ENCODE measurements around the gene OR10H1. TPM values are rescaled to one million over a fixed set of nuclear protein-coding genes. Genes with fewer than 3 reads are reported as not detected.
"Not testable (repeated sequence)": the region's sequence is repeated elsewhere in the genome, so short reads cannot be mapped to it uniquely, and the experiment has no call there.

OR10H1 gene
- polyA plus RNA-seq, 1 donor from 2014 or later, result not detected

- Mint-ChIP-seq H3K9me3 (no peaks in the 10 kb centered on the region), H3K36me3 (no peaks in the 10 kb centered on the region), H3K4me1 (peaks cover 12 to 13% (median 12%) of the 10 kb centered on the region in 3 donors)
Measured at GRCh38 chr19:15836330-15837220, 21.1 kb upstream of the OR10H1 start.

GRCh38 chr19:15835565-15836329 lies 20.3 kb upstream of the OR10H1 start:
- Mint-ChIP-seq H3K4me3 (peak overlapping the region in 3 of 4 donors; percentile 87 to 99 (median 98)), H3K27ac (peak overlapping the region; percentile 95 to 98 (median 97)), H3K4me1 (peaks cover 12 to 13% (median 12%) of the 10 kb centered on the region in 3 donors)
- not testable (repeated sequence) for H3K36me3 Mint-ChIP-seq, H3K9me3 Mint-ChIP-seq, H3K27me3 Mint-ChIP-seq

More at GRCh38 chr19:15836330-15837220, 21.1 kb upstream of the OR10H1 start:
- Mint-ChIP-seq H3K4me3 (peak overlapping the region in 3 of 4 donors; percentile 87 to 99 (median 98)), H3K27me3 (peaks cover 3% of the 10 kb centered on the region), H3K27ac (peak overlapping the region; percentile 95 to 98 (median 97))

- H3K27ac Mint-ChIP-seq, H3K36me3 Mint-ChIP-seq, H3K4me3 Mint-ChIP-seq, H3K27me3 Mint-ChIP-seq, H3K9me3 Mint-ChIP-seq: not testable (repeated sequence)
- peaks cover 12 to 13% (median 12%) of the 10 kb centered on the region in 3 donors for H3K4me1 Mint-ChIP-seq
Measured at GRCh38 chr19:15834232-15834631, 18.8 kb upstream of the OR10H1 start.

GRCh38 chr19:15831626-15832025 lies 16.2 kb upstream of the OR10H1 start:
- H3K27me3 Mint-ChIP-seq, result peaks cover 7% of the 10 kb centered on the region
- H3K9me3 Mint-ChIP-seq, result no peaks in the 10 kb centered on the region
- peaks cover 2% of the 10 kb centered on the region for H3K36me3 Mint-ChIP-seq
- peaks cover 5 to 7% (median 6%) of the 10 kb centered on the region in 3 donors for H3K4me1 Mint-ChIP-seq
- no peak overlapping the region for H3K4me3 Mint-ChIP-seq
- H3K27ac Mint-ChIP-seq, result no peak overlapping the region

- Mint-ChIP-seq H3K27me3 (peaks cover 7% of the 10 kb centered on the region), H3K4me1 (peaks cover 0 to 3% (median 0%) of the 10 kb centered on the region in 3 donors), H3K4me3 (no peak overlapping the region), H3K27ac (no peak overlapping the region), H3K36me3 (peaks cover 2% of the 10 kb centered on the region), H3K9me3 (no peaks in the 10 kb centered on the region)
Measured at GRCh38 chr19:15829786-15830185, 14.3 kb upstream of the OR10H1 start.

GRCh38 chr19:15829306-15829698 lies 13.8 kb upstream of the OR10H1 start:
- H3K9me3 Mint-ChIP-seq, result no peaks in the 10 kb centered on the region

GRCh38 chr19:15828611-15829305 lies 13.3 kb upstream of the OR10H1 start:
- not testable (repeated sequence) for H3K9me3 Mint-ChIP-seq, H3K27ac Mint-ChIP-seq, H3K4me1 Mint-ChIP-seq, H3K4me3 Mint-ChIP-seq, H3K36me3 Mint-ChIP-seq, H3K27me3 Mint-ChIP-seq

More at GRCh38 chr19:15829306-15829698, 13.8 kb upstream of the OR10H1 start:
- no peak overlapping the region for H3K4me3 Mint-ChIP-seq
- H3K36me3 Mint-ChIP-seq, result peaks cover 2% of the 10 kb centered on the region
- peaks cover 0 to 3% (median 0%) of the 10 kb centered on the region in 3 donors for H3K4me1 Mint-ChIP-seq
- no peak overlapping the region for H3K27ac Mint-ChIP-seq
- peaks cover 7% of the 10 kb centered on the region for H3K27me3 Mint-ChIP-seq

GRCh38 chr19:15828121-15828610 lies 12.7 kb upstream of the OR10H1 start:
- H3K36me3 Mint-ChIP-seq, result peaks cover 2% of the 10 kb centered on the region

GRCh38 chr19:15825753-15826152 lies 10.3 kb upstream of the OR10H1 start:
- Mint-ChIP-seq H3K4me1 (peaks cover 0 to 3% (median 0%) of the 10 kb centered on the region in 3 donors), H3K27me3 (peaks cover 11% of the 10 kb centered on the region), H3K27ac (no peak overlapping the region), H3K4me3 (no peak overlapping the region), H3K9me3 (no peaks in the 10 kb centered on the region), H3K36me3 (peaks cover 2% of the 10 kb centered on the region)

More at GRCh38 chr19:15828121-15828610, 12.7 kb upstream of the OR10H1 start:
- no peaks in the 10 kb centered on the region for H3K9me3 Mint-ChIP-seq
- peaks cover 7% of the 10 kb centered on the region for H3K27me3 Mint-ChIP-seq
- no peak overlapping the region for H3K4me3 Mint-ChIP-seq
- H3K4me1 Mint-ChIP-seq, result peaks cover 0 to 3% (median 0%) of the 10 kb centered on the region in 3 donors
- H3K27ac Mint-ChIP-seq, result no peak overlapping the region

- peaks cover 8% of the 10 kb centered on the region for H3K27me3 Mint-ChIP-seq
- H3K27ac Mint-ChIP-seq, result no peak overlapping the region
- H3K4me1 Mint-ChIP-seq, result peaks cover 0 to 3% (median 0%) of the 10 kb centered on the region in 3 donors
- no peak overlapping the region for H3K4me3 Mint-ChIP-seq
- H3K9me3 Mint-ChIP-seq, result no peaks in the 10 kb centered on the region
- H3K36me3 Mint-ChIP-seq, result no peaks in the 10 kb centered on the region
Measured at GRCh38 chr19:15820646-15821045, 5.2 kb upstream of the OR10H1 start.

- Mint-ChIP-seq H3K36me3 (no peaks in the 10 kb centered on the region), H3K4me3 (no peak overlapping the region), H3K27me3 (peaks cover 15% of the 10 kb centered on the region), H3K27ac (no peak overlapping the region), H3K9me3 (peaks cover 0 to 1% (median 0%) of the 10 kb centered on the region in 3 donors), H3K4me1 (peaks cover 0 to 3% (median 2%) of the 10 kb centered on the region in 3 donors)
Measured at GRCh38 chr19:15813916-15814315, 1.5 kb downstream of the OR10H1 start.

GRCh38 chr19:15812060-15812722 lies 3.3 kb downstream of the OR10H1 start:
- H3K27me3 Mint-ChIP-seq, result peaks cover 20% of the 10 kb centered on the region
- H3K9me3 Mint-ChIP-seq, result peaks cover 0 to 3% (median 0%) of the 10 kb centered on the region in 3 donors
- no peaks in the 10 kb centered on the region for H3K36me3 Mint-ChIP-seq
- H3K4me1 Mint-ChIP-seq, result peaks cover 0 to 2% (median 0%) of the 10 kb centered on the region in 3 donors
- no peak overlapping the region for H3K27ac Mint-ChIP-seq
- no peak overlapping the region for H3K4me3 Mint-ChIP-seq

- Mint-ChIP-seq H3K4me3 (no peak overlapping the region), H3K9me3 (peaks cover 0 to 5% (median 0%) of the 10 kb centered on the region in 3 donors), H3K36me3 (no peaks in the 10 kb centered on the region), H3K4me1 (peaks cover 0 to 2% (median 0%) of the 10 kb centered on the region in 3 donors), H3K27me3 (peaks cover 20% of the 10 kb centered on the region), H3K27ac (no peak overlapping the region)
Measured at GRCh38 chr19:15811476-15811875, 4.0 kb downstream of the OR10H1 start.

GRCh38 chr19:15810335-15810734 lies 5.1 kb downstream of the OR10H1 start:
- peaks cover 0 to 2% (median 0%) of the 10 kb centered on the region in 3 donors for H3K4me1 Mint-ChIP-seq
- H3K4me3 Mint-ChIP-seq, result no peak overlapping the region
- H3K9me3 Mint-ChIP-seq, result peaks cover 0 to 5% (median 0%) of the 10 kb centered on the region in 3 donors
- no peaks in the 10 kb centered on the region for H3K36me3 Mint-ChIP-seq
- peaks cover 17% of the 10 kb centered on the region for H3K27me3 Mint-ChIP-seq
- no peak overlapping the region for H3K27ac Mint-ChIP-seq
